ENCODE results near the gene UTP4.

UTP4 gene

GRCh38 chr16:69132424-69133252 lies at the start of gene UTP4, which contains the start of gene CHTF8:
Gene UTP4, plus strand, starts transcription at chr16:69132649. Its CDS starts 811 bp downstream, at chr16:69133460.
Gene CHTF8, minus strand, starts transcription at chr16:69132588. Its CDS starts 11,130 bp downstream, at chr16:69121458.
- peak; percentile 85 for DNase-seq

- DNase-seq: no peak
Measured at GRCh38 chr16:69083306-69083941, 49.0 kb upstream of the UTP4 start.

DNA sequence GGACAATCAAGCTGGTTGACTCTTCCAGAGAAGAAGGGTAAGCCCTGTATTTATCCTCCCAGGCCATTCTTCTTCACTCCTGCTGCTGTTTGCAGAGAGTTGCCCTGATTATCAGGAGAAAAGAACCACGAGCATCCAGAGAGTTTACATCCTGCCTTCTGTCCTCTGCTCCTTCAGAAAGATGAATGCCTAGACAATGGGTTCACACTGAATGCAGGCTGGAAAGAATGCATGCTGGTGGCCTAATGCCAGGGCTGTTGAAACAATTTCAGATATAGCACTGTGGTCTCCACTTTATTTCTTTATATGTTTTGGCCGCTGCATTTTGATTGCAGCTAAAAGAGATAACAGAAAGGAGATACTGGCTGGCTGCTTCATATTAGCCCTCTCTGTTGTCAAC lies 48.2 kb upstream of the UTP4 start:
- no peak for DNase-seq

DNA sequence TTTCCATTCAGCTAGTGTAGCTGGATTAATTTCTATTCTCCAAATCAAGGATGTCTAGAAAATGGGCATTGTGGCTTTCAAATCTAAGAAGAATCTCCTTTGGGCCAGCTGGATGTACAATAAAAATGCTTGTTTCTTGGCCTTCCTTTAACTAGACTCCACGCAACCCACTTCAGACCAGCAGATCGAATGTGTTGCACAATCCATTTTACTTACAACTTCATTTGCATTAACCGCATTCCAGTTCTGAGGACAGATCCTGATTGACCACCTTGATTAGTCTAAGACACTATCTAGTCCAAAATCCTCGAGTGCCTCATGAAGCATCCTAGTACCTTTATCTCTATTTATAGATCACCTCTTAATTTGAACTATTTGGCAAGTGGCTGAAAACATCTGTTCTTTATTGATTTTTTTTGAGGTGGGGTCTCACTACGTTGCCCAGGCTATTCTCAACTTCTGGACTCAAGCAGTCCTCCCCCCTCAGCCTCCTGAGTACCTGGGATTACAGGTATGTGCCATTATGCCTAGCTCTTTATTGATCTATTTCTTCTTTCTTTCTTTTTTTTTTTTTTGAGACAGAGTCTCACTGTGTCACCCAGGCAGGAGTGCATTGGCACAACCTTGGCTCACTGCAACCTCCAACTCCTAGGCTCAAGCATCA lies 47.3 kb upstream of the UTP4 start:
- no peak for DNase-seq

DNA sequence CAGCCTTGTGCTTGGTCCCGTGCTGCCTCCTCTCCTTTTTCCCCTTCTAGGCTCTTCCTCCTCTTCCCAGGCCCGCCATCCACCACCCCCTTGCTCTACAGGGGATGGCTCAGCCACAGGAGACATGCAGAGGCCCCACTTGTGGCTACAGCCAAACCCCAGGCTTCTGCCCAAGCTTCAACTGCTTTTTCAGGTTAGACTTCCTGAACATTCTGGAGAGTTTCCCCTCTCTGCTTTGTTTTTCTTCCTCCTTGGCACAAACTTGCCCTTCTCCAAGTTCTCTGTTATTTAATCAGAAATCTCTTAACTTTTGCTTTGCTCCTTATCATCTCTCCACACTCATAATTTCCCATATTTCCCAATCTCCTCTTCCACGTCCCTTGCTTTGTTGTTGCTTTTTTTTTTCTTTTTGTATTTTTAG lies 45.3 kb upstream of the UTP4 start:
- DNase-seq: no peak

- no peak for DNase-seq
Measured at GRCh38 chr16:69088684-69089083, 43.8 kb upstream of the UTP4 start.

- no peak for DNase-seq
Measured at GRCh38 chr16:69089091-69089910, 43.1 kb upstream of the UTP4 start.

DNA sequence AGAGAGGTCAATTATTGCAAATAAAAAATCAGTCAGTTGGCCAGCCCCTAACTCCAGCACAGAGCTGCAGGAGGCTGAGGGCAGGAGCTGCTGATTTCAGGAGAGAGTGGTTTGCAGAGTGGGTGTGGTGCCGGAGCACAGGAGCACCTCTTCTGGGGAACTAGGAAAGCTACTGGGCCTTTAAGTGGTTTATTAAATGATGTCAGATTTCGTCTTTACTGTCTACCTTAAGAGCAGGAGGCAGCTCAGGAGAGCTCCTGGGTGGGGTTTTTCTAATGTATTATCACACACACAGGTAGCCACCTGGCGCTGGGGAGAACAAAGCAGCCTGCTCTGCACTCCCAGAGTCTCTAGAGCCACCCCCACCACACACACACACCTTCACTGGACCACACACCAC lies 38.5 kb upstream of the UTP4 start:
- no peak for DNase-seq

- DNase-seq: no peak
Measured at GRCh38 chr16:69094501-69094900, 37.9 kb upstream of the UTP4 start.

DNA sequence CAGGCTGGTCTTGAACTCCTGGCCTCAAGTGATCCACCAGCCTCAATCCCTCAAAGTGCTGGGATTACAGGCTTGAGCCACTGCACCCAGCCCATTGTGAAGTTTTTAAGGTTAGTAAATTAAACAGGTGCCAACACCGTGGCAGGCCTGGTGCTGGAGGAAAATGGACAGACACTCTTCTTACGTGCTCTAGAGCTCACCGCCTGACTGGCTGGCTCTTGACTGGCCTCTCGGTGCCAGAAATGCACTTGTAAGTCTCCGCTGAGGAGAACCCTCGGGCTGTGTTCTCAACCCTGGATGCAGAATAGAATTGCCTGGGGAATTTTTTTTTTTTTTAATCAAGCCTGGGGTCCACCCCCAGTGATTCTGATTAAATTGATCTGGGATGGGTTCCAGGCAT lies 37.3 kb upstream of the UTP4 start:
- DNase-seq: no peak

GRCh38 chr16:69100071-69100691 lies 32.3 kb upstream of the UTP4 start:
- DNase-seq: no peak

DNA sequence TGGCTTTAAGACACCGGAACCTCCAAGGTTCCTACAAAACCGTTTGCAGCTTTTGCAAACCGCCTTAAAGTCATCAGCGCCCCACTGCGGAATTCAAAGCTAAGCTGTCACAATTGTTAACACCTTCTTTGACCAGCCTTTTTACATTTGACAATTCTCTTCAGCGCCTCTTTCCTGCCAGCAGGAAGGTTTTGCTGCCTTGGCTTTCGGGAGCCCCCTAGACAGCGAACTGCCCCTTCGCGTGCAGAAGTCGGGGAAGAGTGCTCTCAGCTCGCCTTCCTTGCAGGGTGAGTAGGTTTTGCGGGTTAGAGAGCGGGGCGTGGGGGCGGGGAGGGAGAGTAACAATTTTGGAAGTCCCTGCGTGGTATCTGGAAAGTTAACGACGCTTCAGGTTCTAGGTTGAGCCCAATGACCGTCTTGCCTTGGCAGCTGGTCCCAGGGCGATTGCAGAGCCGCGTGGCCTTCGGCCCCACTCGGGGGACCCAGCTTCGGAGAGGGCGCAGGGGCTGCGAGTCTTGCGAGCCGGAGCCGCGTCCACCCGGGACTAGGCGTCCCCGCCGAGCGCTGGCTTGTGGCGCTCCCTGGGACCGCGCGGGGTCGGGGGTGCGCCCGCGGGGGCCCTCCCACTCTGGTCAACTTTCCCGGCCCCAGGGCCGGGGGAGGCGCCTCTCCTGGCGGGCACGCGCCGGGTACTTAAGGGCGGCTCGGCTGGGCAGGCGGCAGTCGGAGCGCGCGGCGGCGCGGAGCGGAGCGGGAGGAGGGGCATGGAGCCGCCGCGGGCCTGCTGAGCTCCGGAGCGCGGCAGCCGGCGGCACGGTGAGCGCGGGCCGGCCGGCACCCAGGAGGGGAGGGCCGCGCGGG lies 26.7 kb upstream of the UTP4 start, which contains the start of gene HAS3:
Gene HAS3 (plus strand): TSS at position 153 of the 861 bp plus-strand sequence. CDS start 3,743 bp downstream, outside the sequence.
- no peak for DNase-seq

- DNase-seq: no peak
Measured at GRCh38 chr16:69106491-69107315, 25.7 kb upstream of the UTP4 start.

DNA sequence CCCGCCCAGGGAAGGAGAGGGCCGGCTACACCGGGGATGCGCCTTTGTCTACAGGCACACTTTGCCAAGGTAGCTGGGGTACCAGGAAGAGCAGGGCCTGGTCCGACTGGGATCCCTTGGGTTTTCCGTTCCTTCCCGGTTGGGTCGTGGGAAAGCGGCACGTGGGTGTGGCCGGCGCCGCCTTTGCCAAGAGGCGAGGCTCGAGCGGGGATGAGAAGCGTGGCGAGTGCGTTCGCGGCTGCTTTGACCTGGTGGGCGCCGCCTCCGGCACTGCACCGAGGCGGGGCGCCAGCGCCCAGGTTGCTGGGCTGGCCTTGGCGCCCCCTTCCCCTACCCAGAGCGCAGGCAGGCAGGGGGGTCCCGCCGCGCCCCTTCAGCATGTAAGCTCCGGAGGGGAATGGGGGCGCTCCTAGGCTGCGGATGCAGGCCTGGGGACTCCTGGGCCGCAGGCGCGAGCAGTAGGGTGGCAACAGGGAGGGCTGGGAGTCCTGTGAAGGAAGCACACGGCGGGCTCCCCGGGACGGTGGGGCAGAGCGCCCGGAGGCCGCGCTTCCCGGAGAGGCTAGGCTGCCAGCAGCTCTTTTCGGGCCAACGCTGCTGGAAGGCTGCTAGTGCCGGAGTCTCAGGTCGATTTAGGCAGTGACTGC lies 25.0 kb upstream of the UTP4 start:
- DNase-seq: no peak

DNA sequence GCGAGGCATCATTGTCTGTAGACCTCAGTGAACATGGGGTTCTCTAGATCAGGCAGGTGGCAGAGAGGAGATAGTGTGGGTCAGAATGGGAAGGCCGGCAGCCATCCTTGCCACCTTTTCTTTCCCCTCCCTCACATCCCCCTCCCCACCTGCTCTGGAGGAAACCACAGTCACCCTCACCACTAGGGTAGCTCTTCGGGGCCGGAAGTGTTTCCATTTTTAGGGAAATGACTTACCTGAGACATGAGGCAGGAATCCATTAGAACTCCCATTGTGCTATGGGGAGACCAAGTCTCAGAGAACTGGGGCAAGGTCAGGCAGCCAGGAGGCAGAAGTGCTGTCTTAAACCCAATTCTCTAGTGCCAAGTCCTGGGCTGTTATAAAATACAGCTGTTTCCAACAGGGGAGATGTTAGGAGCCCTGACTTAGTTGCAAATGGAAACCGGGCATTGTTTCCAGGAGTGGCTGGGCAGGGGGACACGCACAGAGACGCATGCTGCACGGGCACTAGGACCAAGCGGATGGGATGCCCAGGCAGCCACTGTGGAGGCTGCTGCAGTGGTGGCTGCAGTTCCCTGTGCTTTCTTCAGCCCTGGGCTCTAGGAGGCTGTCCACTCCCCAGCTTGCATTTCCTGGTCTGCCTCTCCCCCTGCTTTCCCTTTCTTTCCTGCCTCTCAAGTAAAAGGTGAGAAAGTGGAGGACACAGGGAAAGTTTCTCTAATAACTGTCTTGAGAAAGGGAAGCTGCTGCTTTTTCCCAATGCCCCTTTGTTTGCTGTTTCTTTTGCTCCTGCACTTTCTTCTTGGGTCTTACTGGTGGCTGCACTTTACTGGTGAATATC lies 24.2 kb upstream of the UTP4 start:
- no peak for DNase-seq

GRCh38 chr16:69108905-69109252 lies 23.6 kb upstream of the UTP4 start:
- DNase-seq: no peak

DNA sequence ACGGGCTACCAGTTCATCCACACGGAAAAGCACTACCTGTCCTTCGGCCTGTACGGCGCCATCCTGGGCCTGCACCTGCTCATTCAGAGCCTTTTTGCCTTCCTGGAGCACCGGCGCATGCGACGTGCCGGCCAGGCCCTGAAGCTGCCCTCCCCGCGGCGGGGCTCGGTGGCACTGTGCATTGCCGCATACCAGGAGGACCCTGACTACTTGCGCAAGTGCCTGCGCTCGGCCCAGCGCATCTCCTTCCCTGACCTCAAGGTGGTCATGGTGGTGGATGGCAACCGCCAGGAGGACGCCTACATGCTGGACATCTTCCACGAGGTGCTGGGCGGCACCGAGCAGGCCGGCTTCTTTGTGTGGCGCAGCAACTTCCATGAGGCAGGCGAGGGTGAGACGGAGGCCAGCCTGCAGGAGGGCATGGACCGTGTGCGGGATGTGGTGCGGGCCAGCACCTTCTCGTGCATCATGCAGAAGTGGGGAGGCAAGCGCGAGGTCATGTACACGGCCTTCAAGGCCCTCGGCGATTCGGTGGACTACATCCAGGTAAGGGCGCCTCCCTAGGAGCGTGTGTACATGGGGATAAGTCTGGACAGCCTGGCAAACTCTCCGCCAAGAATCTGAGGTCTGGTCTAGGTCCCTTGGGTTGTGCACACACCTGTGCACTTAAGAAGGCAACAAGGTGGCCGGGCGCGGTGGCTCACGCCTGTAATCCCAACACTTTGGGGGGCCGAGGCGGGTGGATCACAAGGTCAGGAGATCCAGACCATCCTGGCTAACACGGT lies 22.8 kb upstream of the UTP4 start:
- no peak for DNase-seq

GRCh38 chr16:69110406-69110805 lies 22.0 kb upstream of the UTP4 start:
- DNase-seq: no peak

Measured in CD4-positive, alpha-beta T cell treated with Interleukin-17A for 1 hour (primary cell).